ENCODE measurements around the gene PROCR.
"Not testable (repeated sequence)": the region's sequence is repeated elsewhere in the genome, so short reads cannot be mapped to it uniquely, and the experiment has no call there.

The PROCR gene

GRCh38 chr20:35179292-35180212 is 7.7 kb downstream of the PROCR start:
- no peak overlapping the region for H3K4me3 ChIP-seq (ENCODE audit: severe bottlenecking)

GRCh38 chr20:35180266-35180665 is 8.4 kb downstream of the PROCR start:
- H3K4me1 ChIP-seq (ENCODE audit: insufficient read depth, poor library complexity, severe bottlenecking), result no peaks in the 10 kb centered on the region
- ATAC-seq (ENCODE audit: low read depth), result no peak; the same call in 2 of the 3 replicates
- H3K27ac ChIP-seq (ENCODE audit: poor library complexity, severe bottlenecking), result no peak overlapping the region
- H3K36me3 ChIP-seq (ENCODE audit: low read depth), result peaks cover 23% of the 10 kb centered on the region
- no peaks in the 10 kb centered on the region for H3K27me3 ChIP-seq (ENCODE audit: insufficient read depth, poor library complexity, severe bottlenecking)
- H3K4me3 ChIP-seq (ENCODE audit: severe bottlenecking), result no peak overlapping the region
- DNase-seq (ENCODE audit: low spot score), result no peak
- no peak for TF ChIP-seq CTCF (IDR thresholded peaks at IDR 0.05; ENCODE audit: poor library complexity, severe bottlenecking)
- no peaks in the 10 kb centered on the region for H3K9me3 ChIP-seq (ENCODE audit: severe bottlenecking)

More at GRCh38 chr20:35179292-35180212, 7.7 kb downstream of the PROCR start:
- Histone ChIP-seq H3K36me3 (ENCODE audit: low read depth) (peaks cover 24% of the 10 kb centered on the region), H3K27ac (ENCODE audit: poor library complexity, severe bottlenecking) (no peak overlapping the region), H3K27me3 (ENCODE audit: insufficient read depth, poor library complexity, severe bottlenecking) (no peaks in the 10 kb centered on the region), H3K9me3 (ENCODE audit: severe bottlenecking) (no peaks in the 10 kb centered on the region), H3K4me1 (ENCODE audit: insufficient read depth, poor library complexity, severe bottlenecking) (peaks cover 1% of the 10 kb centered on the region)
- no peak for ATAC-seq (ENCODE audit: low read depth)
- no peak for DNase-seq (ENCODE audit: low spot score)
- no peak for TF ChIP-seq CTCF (IDR thresholded peaks at IDR 0.05; ENCODE audit: poor library complexity, severe bottlenecking)

GRCh38 chr20:35181731-35182130 is 9.9 kb downstream of the PROCR start:
- TF ChIP-seq CTCF (IDR thresholded peaks at IDR 0.05; ENCODE audit: poor library complexity, severe bottlenecking), result no peak
- Histone ChIP-seq H3K27me3 (ENCODE audit: insufficient read depth, poor library complexity, severe bottlenecking) (no peaks in the 10 kb centered on the region), H3K27ac (ENCODE audit: poor library complexity, severe bottlenecking) (no peak overlapping the region), H3K36me3 (ENCODE audit: low read depth) (peaks cover 13% of the 10 kb centered on the region), H3K4me3 (ENCODE audit: severe bottlenecking) (no peak overlapping the region), H3K4me1 (ENCODE audit: insufficient read depth, poor library complexity, severe bottlenecking) (no peaks in the 10 kb centered on the region), H3K9me3 (ENCODE audit: severe bottlenecking) (no peaks in the 10 kb centered on the region)
- ATAC-seq (ENCODE audit: low read depth) (no peak), DNase-seq (ENCODE audit: low spot score) (no peak)

- not testable (repeated sequence) for H3K27me3 ChIP-seq (ENCODE audit: insufficient read depth, poor library complexity, severe bottlenecking); DNase-seq (ENCODE audit: low spot score); H3K27ac ChIP-seq (ENCODE audit: poor library complexity, severe bottlenecking); ATAC-seq (ENCODE audit: low read depth); H3K4me1 ChIP-seq (ENCODE audit: insufficient read depth, poor library complexity, severe bottlenecking); H3K9me3 ChIP-seq (ENCODE audit: severe bottlenecking); H3K36me3 ChIP-seq (ENCODE audit: low read depth); H3K4me3 ChIP-seq (ENCODE audit: severe bottlenecking)
Measured at GRCh38 chr20:35186691-35187289, 14.9 kb downstream of the PROCR start.

- DNase-seq (ENCODE audit: low spot score) (no peak), ATAC-seq (ENCODE audit: low read depth) (no peak)
- Histone ChIP-seq H3K9me3 (ENCODE audit: severe bottlenecking) (no peaks in the 10 kb centered on the region), H3K4me3 (ENCODE audit: severe bottlenecking) (no peak overlapping the region), H3K4me1 (ENCODE audit: insufficient read depth, poor library complexity, severe bottlenecking) (peaks cover 8% of the 10 kb centered on the region), H3K36me3 (ENCODE audit: low read depth) (no peaks in the 10 kb centered on the region), H3K27ac (ENCODE audit: poor library complexity, severe bottlenecking) (no peak overlapping the region), H3K27me3 (ENCODE audit: insufficient read depth, poor library complexity, severe bottlenecking) (no peaks in the 10 kb centered on the region)
- TF ChIP-seq CTCF (IDR thresholded peaks at IDR 0.05; ENCODE audit: poor library complexity, severe bottlenecking), result no peak
Measured at GRCh38 chr20:35187584-35188190, 15.8 kb downstream of the PROCR start.

GRCh38 chr20:35189223-35189622 is 17.4 kb downstream of the PROCR start:
- not testable (repeated sequence) for DNase-seq (ENCODE audit: low spot score); H3K27ac ChIP-seq (ENCODE audit: poor library complexity, severe bottlenecking); H3K36me3 ChIP-seq (ENCODE audit: low read depth); H3K9me3 ChIP-seq (ENCODE audit: severe bottlenecking); H3K27me3 ChIP-seq (ENCODE audit: insufficient read depth, poor library complexity, severe bottlenecking); H3K4me3 ChIP-seq (ENCODE audit: severe bottlenecking); ATAC-seq (ENCODE audit: low read depth)
- H3K4me1 ChIP-seq (ENCODE audit: insufficient read depth, poor library complexity, severe bottlenecking), result peaks cover 15% of the 10 kb centered on the region
